RWPE2 (cell line): ENCODE data around the gene SMPD3.

Source experiments
- ATAC-seq: fragments of 200-7000 bp; cut with Tn5 transposase; 3 replicates; pipeline ENCODE4 v1.9.1; 2021; ENCODE audit warnings: low read depth
- DNase-seq: peaks from one replicate; pipeline ENCODE4 v3.0.0-alpha.2; 2020; ENCODE audit warnings: low spot score
- H3K27ac ChIP-seq: fragments of 450-650 bp; 2 replicates; pipeline ENCODE4 v1.5.1; 2017; ENCODE audit warnings: mild to moderate bottlenecking; ENCODE audit not compliant: poor library complexity, severe bottlenecking
- H3K27me3 ChIP-seq: fragments of 250-450 bp; sonication (Bioruptor Pico); 2 replicates; pipeline ENCODE4 v1.5.1; 2021; ENCODE audit warnings: mild to moderate bottlenecking, moderate library complexity; ENCODE audit not compliant: insufficient read depth, poor library complexity, severe bottlenecking
- H3K36me3 ChIP-seq: fragments of 250-450 bp; sonication (Bioruptor Pico); 2 replicates; pipeline ENCODE4 v1.5.1; 2020; ENCODE audit warnings: low read depth, mild to moderate bottlenecking, moderate library complexity
- H3K4me1 ChIP-seq: fragments of 250-450 bp; sonication (Bioruptor Pico); 2 replicates; pipeline ENCODE4 v1.5.1; 2021; ENCODE audit warnings: mild to moderate bottlenecking, moderate library complexity; ENCODE audit not compliant: insufficient read depth, poor library complexity, severe bottlenecking
- H3K4me3 ChIP-seq: fragments of 250-450 bp; sonication (Bioruptor Pico); 2 replicates; pipeline ENCODE4 v1.5.1; 2021; ENCODE audit warnings: mild to moderate bottlenecking, moderate library complexity; ENCODE audit not compliant: severe bottlenecking
- H3K9me3 ChIP-seq: fragments of 250-450 bp; sonication (Bioruptor Pico); 2 replicates; pipeline ENCODE4 v1.5.1; 2021; ENCODE audit warnings: mild to moderate bottlenecking, moderate library complexity; ENCODE audit not compliant: severe bottlenecking
- CTCF ChIP-seq: fragments of 450-650 bp; IDR thresholded peaks from one replicate; pipeline ENCODE4 v1.5.1; 2017; ENCODE audit warnings: mild to moderate bottlenecking, moderate library complexity; ENCODE audit not compliant: poor library complexity, severe bottlenecking

SMPD3 gene

GRCh38 chr16:68324336-68324735 is 124.0 kb downstream of the SMPD3 start:
- no peak for DNase-seq
- Histone ChIP-seq H3K4me1 (no peaks in the 10 kb centered on the region), H3K27me3 (no peaks in the 10 kb centered on the region), H3K9me3 (no peaks in the 10 kb centered on the region), H3K4me3 (no peak overlapping the region), H3K27ac (no peak overlapping the region), H3K36me3 (peaks cover 60% of the 10 kb centered on the region)
- no peak for ATAC-seq
- no peak for TF ChIP-seq CTCF

GRCh38 chr16:68319185-68319908 is 129.0 kb downstream of the SMPD3 start:
- DNase-seq (no peak), ATAC-seq (no peak)
- H3K36me3 ChIP-seq = peaks cover 65% of the 10 kb centered on the region
- TF ChIP-seq CTCF = no peak
- no peaks in the 10 kb centered on the region for H3K9me3 ChIP-seq
- H3K4me1 ChIP-seq = no peaks in the 10 kb centered on the region
- no peak overlapping the region for H3K4me3 ChIP-seq
- no peaks in the 10 kb centered on the region for H3K27me3 ChIP-seq
- no peak overlapping the region for H3K27ac ChIP-seq

- ATAC-seq = no peak
- Histone ChIP-seq H3K9me3 (no peaks in the 10 kb centered on the region), H3K4me3 (no peak overlapping the region), H3K27me3 (no peaks in the 10 kb centered on the region), H3K27ac (no peak overlapping the region), H3K4me1 (peaks cover 3% of the 10 kb centered on the region), H3K36me3 (peaks cover 58% of the 10 kb centered on the region)
- DNase-seq = no peak
- no peak for TF ChIP-seq CTCF
Observed at GRCh38 chr16:68313116-68313515, 135.2 kb downstream of the SMPD3 start.

DNA sequence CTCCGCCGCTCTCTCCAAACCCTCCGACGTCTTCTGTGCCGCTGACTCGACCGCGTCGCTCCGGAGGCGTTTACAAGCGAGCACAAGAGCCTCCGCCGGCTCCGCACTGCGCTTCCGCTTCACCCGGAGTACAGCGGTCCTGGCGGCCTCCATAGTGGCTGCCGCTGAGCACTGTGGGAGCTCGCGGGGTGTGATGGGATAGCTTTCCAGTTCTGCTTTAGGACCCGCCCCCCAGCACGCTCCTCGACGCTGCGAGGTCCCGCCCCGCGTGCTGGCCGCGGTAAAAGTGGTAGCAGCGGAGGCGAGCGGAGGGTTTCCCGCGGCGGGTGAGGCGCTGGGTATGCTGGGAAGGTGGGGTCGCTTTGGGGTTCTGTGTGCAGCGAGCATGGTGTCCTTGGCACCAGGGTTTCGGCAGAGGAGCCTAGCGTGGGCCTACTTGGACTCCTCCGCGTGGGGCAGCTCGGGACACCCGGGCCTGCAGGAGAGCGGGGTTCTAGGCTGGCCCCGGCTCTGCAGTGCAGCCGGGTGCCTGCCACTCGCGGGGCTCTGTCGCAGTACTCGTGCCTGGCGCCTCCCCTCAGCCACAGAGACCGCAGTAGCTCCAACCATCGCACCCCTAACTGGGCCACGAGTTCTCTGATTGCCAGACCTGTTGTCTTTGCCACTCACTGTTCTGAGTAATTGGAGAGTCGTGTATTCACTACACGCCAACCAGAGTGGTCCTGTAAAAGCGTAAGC is 137.4 kb downstream of the SMPD3 start, which contains the start of the genes PRMT7 and SLC7A6OS:
Gene PRMT7, plus strand, starts transcription at position 246 of the 738 bp plus-strand sequence. CDS start 4,961 bp downstream, outside the sequence.
Gene SLC7A6OS, minus strand, starts transcription at position 173 of the 738 bp plus-strand sequence. Its CDS starts 20 bp downstream, at position 153.
- H3K4me3 ChIP-seq = peak within 1 kb of the TSS; percentile 66
- H3K27ac ChIP-seq = peak within 1 kb of the TSS; percentile 45
- no peaks in the 10 kb centered on the region for H3K9me3 ChIP-seq
- peaks cover 67% of the 10 kb centered on the region for H3K36me3 ChIP-seq
- no peaks in the 10 kb centered on the region for H3K27me3 ChIP-seq
- H3K4me1 ChIP-seq = peaks cover 3% of the 10 kb centered on the region
- DNase-seq (peak; percentile 93), ATAC-seq (peak; percentile 99)
- TF ChIP-seq CTCF = no peak
